Measurements from ENCODE around the gene LMCD1. TPM values are rescaled to one million over a fixed set of nuclear protein-coding genes. Genes with fewer than 3 reads are reported as not detected.

LMCD1 gene
- total RNA-seq, 4 donors from 2014 or later: 13.9 to 64.6 (median 25.6) TPM

DNA sequence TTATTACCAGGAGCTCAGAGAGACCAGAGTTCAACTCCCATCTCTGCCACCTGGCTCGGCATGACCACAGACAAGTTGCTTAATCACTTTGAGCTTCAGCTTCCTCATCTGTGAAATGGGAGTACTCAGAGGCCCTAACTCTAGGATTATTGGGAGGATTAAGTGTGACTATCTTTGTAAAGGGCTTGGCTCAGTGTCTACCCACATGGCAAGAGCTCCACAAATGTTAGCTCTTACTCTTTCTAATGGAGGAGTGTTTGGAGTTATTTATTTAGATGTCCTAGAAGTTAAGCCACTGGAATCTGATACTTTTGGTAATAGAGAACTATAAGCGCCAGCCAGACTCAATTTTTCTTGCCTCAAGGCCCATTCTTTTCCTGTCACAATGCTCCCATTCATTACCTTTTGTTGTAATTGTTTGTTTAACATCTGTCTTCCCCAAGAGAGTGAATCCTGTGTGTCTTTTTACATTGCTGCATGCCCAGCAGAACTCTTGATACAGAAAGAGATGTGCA is 12.3 kb upstream of the LMCD1 start:
- Histone ChIP-seq H3K27ac (no peak overlapping the region), H3K4me1 (peaks cover 3 to 10% of the 10 kb centered on the region in 2 donors), H3K9me3 (no peaks in the 10 kb centered on the region), H3K36me3 (no peaks in the 10 kb centered on the region), H3K27me3 (no peaks in the 10 kb centered on the region), H3K4me3 (replicated peaks in 1 of 3) (no peak overlapping the region)
- TF ChIP-seq CTCF (IDR thresholded peaks at IDR 0.05) (no peak), POLR2A (IDR thresholded peaks at IDR 0.05) (no peak)
- DNase-seq: no peak
- WGBS, 2 donors: 85 to 96% methylated on average over 2 of the region's 2 CpGs
- intact Hi-C loops (cut with DNase I): no loop called here

GRCh38 chr3:8490079-8490552 is 11.5 kb upstream of the LMCD1 start:
- H3K9me3 ChIP-seq: no peaks in the 10 kb centered on the region
- H3K4me3 ChIP-seq (replicated peaks in 1 of 3): no peak overlapping the region
- intact Hi-C loops (cut with DNase I): no loop called here
- H3K27ac ChIP-seq: no peak overlapping the region
- no peak for TF ChIP-seq CTCF (IDR thresholded peaks at IDR 0.05)
- TF ChIP-seq POLR2A (IDR thresholded peaks at IDR 0.05): no peak
- H3K27me3 ChIP-seq: no peaks in the 10 kb centered on the region
- peak; percentile 13 to 15 for DNase-seq
- WGBS, 2 donors: 59 to 60% methylated on average over 4 of the region's 4 CpGs
- peaks cover 3 to 10% of the 10 kb centered on the region in 2 donors for H3K4me1 ChIP-seq
- H3K36me3 ChIP-seq: no peaks in the 10 kb centered on the region

- DNase-seq: peak in 1 of 2 donors; percentile 10
- H3K27me3 ChIP-seq: no peaks in the 10 kb centered on the region
- H3K4me1 ChIP-seq: peaks cover 3 to 10% of the 10 kb centered on the region in 2 donors
- intact Hi-C loops (cut with DNase I): no loop called here
- no peak overlapping the region for H3K27ac ChIP-seq
- H3K4me3 ChIP-seq (replicated peaks in 1 of 3): no peak overlapping the region
- 79 to 82% methylated on average over 9 of the region's 9 CpGs for WGBS, 2 donors
- H3K9me3 ChIP-seq: no peaks in the 10 kb centered on the region
- TF ChIP-seq CTCF (IDR thresholded peaks at IDR 0.05): no peak
- TF ChIP-seq POLR2A (IDR thresholded peaks at IDR 0.05): no peak
- no peaks in the 10 kb centered on the region for H3K36me3 ChIP-seq
Measured at GRCh38 chr3:8491271-8492144, 10.1 kb upstream of the LMCD1 start.

DNA sequence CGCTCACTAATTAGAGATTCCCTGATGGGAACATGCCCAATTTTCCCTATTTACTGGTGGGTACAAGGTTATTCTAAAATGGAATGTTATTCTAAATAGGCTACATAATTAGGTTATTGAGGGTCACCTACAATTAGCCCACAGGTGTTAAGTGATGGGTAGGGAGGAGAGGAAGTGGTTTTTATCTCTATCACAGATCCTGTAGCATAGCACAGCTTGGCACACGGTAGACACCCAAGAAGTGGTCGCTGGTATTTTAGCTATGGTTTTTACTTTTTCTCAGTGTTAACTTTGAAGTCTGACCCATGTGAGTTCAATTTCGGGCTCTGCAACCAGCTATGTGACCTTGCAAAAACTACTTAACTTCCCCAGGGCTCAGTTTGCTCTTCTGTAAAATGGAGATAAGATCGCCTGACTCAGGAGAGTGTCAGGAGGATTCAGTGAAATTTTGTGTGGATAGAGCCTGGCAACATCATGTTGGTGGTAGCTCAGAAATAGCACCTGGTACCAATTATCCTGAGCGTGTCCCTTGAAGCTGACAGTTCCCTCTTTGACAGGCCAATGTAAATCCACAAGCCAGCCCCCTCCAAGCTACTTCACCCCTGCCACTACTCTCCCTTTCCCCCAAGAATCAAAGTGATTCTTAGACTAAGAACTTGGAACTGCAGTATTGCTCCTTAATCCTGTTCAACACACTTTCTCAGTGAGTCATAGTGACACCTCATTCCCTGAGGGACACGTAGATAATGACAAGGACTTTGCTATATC is 8.7 kb upstream of the LMCD1 start:
- Histone ChIP-seq H3K27me3 (no peaks in the 10 kb centered on the region), H3K36me3 (no peaks in the 10 kb centered on the region), H3K9me3 (no peaks in the 10 kb centered on the region), H3K4me3 (replicated peaks in 1 of 3) (no peak overlapping the region), H3K27ac (no peak overlapping the region), H3K4me1 (peaks cover 3 to 10% of the 10 kb centered on the region in 2 donors)
- intact Hi-C loops (cut with DNase I): no loop called here
- DNase-seq: no peak
- TF ChIP-seq POLR2A (IDR thresholded peaks at IDR 0.05) (no peak), CTCF (IDR thresholded peaks at IDR 0.05) (no peak)
- WGBS, 2 donors: 87 to 89% methylated on average over 7 of the region's 7 CpGs
